Psoas muscle (tissue), 8 donors: ENCODE measurements around the gene CNNM1. TPM values are rescaled to one million over a fixed set of nuclear protein-coding genes. Genes with fewer than 3 reads are reported as not detected.

ENCODE experiments used
- ATAC-seq, 4 donors: fragments of 200-7000 bp; cut with Tn5 transposase; one replicate each; pipeline ENCODE4 v1.9.1; 2020; ENCODE audit warnings: moderate library complexity in 3 of 4, mild to moderate bottlenecking in 2 of 4
- DNase-seq, 2 donors: peaks; one replicate each; pipeline ENCODE4 v3.0.0-alpha.2; 2020
- H3K27ac ChIP-seq: fragments of 200-600 bp; one replicate; pipeline ENCODE4 v1.8.0; 2022
- H3K27me3 ChIP-seq, 3 donors: fragments of 200-600 bp in 1 of 3; one replicate each; pipeline versions ENCODE4 v1.6.1 to v1.8.0; 2013 to 2022; ENCODE audit warnings: low read length in 2 of 3, mild to moderate bottlenecking in 2 of 3, moderate library complexity in 1 of 3; ENCODE audit not compliant: insufficient read depth in 3 of 3
- H3K36me3 ChIP-seq, 2 donors: fragments of 200-600 bp in 1 of 2; one replicate each; pipeline versions ENCODE4 v1.6.1 to v1.8.0; 2013 to 2022; ENCODE audit warnings: low read depth in 1 of 2, mild to moderate bottlenecking in 1 of 2, moderate library complexity in 1 of 2; ENCODE audit not compliant: insufficient read depth in 1 of 2
- H3K4me1 ChIP-seq: fragments of 200-600 bp; one replicate; pipeline ENCODE4 v1.8.0; 2022
- H3K4me3 ChIP-seq: fragments of 200-600 bp; one replicate; pipeline ENCODE4 v1.8.0; 2022; ENCODE audit warnings: mild to moderate bottlenecking
- H3K9me3 ChIP-seq: fragments of 200-600 bp; one replicate; pipeline ENCODE4 v1.8.0; 2022
- CTCF ChIP-seq: fragments of 200-600 bp; IDR thresholded peaks from one replicate; pipeline ENCODE4 v1.8.0; 2022; ENCODE audit warnings: antibody characterized with exemption
- WGBS, 3 donors: extraction: QIAGEN DNeasy Blood & Tissue Kit; methylation state at CpG; one replicate each; pipeline versions ENCODE4 v1.1.6 to v1.1.7; 2013; 5-methylcytosine and 5-hydroxymethylcytosine counted together
- intact Hi-C, 2 donors: fragments of 100-400 bp; cut with DNase I; formaldehyde crosslinking; loops; one replicate each; pipeline versions ENCODE4 v1.11.0 to v1.14.2; 2022
- polyA plus RNA-seq, 3 donors: library from polyadenylated mRNA; stranded (reverse); fragments of 200-250 nt; gene quantifications; one replicate each; pipeline ENCODE4 v1.2.3, GENCODE V29; 2013
- total RNA-seq, 4 donors: library from RNA; stranded (reverse); fragmentation: NEBNext Ultra II Directional in 2 of 4; extraction: Animal tissue kit (Norgen Biotek cat#: 25700) in 2 of 4; gene quantifications; one replicate each; pipeline versions ENCODE4 v1.2.1 to v1.2.4, GENCODE V29; 2021 to 2023
- donor health status: healthy with polysubstance abuse.
- donor health status: DM: no; HTN: no; CAD: no; lungs with moderate emphysema.
- donor health status: Bipolar disorder and iron deficiency.
- donor health status: healthy.
- donor health status: DM: yes; HTN: yes; CAD: no.
- donor health status: DM: no; HTN: no; CAD: no.
- donor health status: DM: no; HTN: no; CAD: no.
- donor health status: DM: yes; HTN: yes; CAD: no.

Gene CNNM1
- total and polyA plus RNA-seq, 7 donors = 0.01 TPM; not detected in 6

- ATAC-seq = no peak
- intact Hi-C loops = no loop called here
- H3K27me3 ChIP-seq = peaks cover 0 to 3% (median 0%) of the 10 kb centered on the region in 3 donors
These were observed 45.8 kb downstream of the CNNM1 start for GRCh38 chr10:99374972-99375371.

DNA sequence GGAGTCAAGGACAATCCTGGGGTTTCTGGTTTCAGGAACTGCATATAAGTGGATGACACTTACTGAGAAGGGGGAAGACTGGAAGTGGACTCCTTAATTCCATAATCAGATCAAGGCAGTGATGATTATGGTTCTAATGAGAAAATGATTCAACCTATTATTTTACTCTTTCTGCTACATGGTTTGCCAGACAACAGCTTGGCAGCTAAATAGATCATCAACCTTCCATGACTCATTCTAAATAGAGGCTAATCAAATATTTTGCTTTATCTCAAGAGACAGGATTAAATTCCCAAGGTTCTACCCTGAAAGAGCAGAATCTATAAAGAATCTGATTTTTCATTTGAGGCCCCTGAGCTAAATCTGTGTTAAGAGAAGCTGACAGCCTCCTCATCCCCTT is 46.3 kb downstream of the CNNM1 start:
- H3K27me3 ChIP-seq = peaks cover 0 to 3% (median 0%) of the 10 kb centered on the region in 3 donors
- H3K4me1 ChIP-seq = no peaks in the 10 kb centered on the region
- DNase-seq (no peak), ATAC-seq (no peak)
- TF ChIP-seq CTCF = no peak
- no peaks in the 10 kb centered on the region for H3K9me3 ChIP-seq
- H3K36me3 ChIP-seq = no peaks in the 10 kb centered on the region
- no peak overlapping the region for H3K27ac ChIP-seq
- H3K4me3 ChIP-seq = no peak overlapping the region
- intact Hi-C loops = no loop called here

More at GRCh38 chr10:99374972-99375371, 45.8 kb downstream of the CNNM1 start:
- H3K4me3 ChIP-seq = no peak overlapping the region
- 59 to 64% (median 61%) methylated on average over 3 of the region's 3 CpGs for WGBS, 3 donors
- no peak for DNase-seq
- no peaks in the 10 kb centered on the region for H3K4me1 ChIP-seq
- H3K36me3 ChIP-seq = no peaks in the 10 kb centered on the region
- no peak overlapping the region for H3K27ac ChIP-seq
- no peaks in the 10 kb centered on the region for H3K9me3 ChIP-seq
- TF ChIP-seq CTCF = no peak

- intact Hi-C loops = no loop called here
- Histone ChIP-seq H3K4me1 (no peaks in the 10 kb centered on the region), H3K36me3 (no peaks in the 10 kb centered on the region), H3K4me3 (no peak overlapping the region), H3K9me3 (no peaks in the 10 kb centered on the region), H3K27ac (no peak overlapping the region), H3K27me3 (no peaks in the 10 kb centered on the region)
- TF ChIP-seq CTCF = no peak
- no peak for DNase-seq
- no peak for ATAC-seq
- 76 to 95% (median 79%) methylated on average over 1 of the region's 1 CpG for WGBS, 3 donors
These were observed 53.0 kb downstream of the CNNM1 start for GRCh38 chr10:99382176-99382575.

GRCh38 chr10:99387071-99387470 is 57.9 kb downstream of the CNNM1 start:
- H3K9me3 ChIP-seq = no peaks in the 10 kb centered on the region
- H3K36me3 ChIP-seq = no peaks in the 10 kb centered on the region
- TF ChIP-seq CTCF = no peak
- peaks cover 3% of the 10 kb centered on the region for H3K4me1 ChIP-seq
- DNase-seq (no peak), ATAC-seq (peak in 1 of 4 donors; percentile 12)
- no peak overlapping the region for H3K27ac ChIP-seq
- intact Hi-C loops = no loop called here
- H3K27me3 ChIP-seq = no peaks in the 10 kb centered on the region
- WGBS, 3 donors = 40 to 49% (median 42%) methylated on average over 4 of the region's 4 CpGs
- no peak overlapping the region for H3K4me3 ChIP-seq

- intact Hi-C loops = no loop called here
- H3K27ac ChIP-seq = no peak overlapping the region
- 81 to 84% (median 82%) methylated on average over 11 of the region's 11 CpGs for WGBS, 3 donors
- H3K27me3 ChIP-seq = no peaks in the 10 kb centered on the region
- DNase-seq (no peak), ATAC-seq (no peak)
- H3K4me3 ChIP-seq = no peak overlapping the region
- peaks cover 3% of the 10 kb centered on the region for H3K4me1 ChIP-seq
- H3K36me3 ChIP-seq = no peaks in the 10 kb centered on the region
- H3K9me3 ChIP-seq = no peaks in the 10 kb centered on the region
- no peak for TF ChIP-seq CTCF
These were observed 58.4 kb downstream of the CNNM1 start for GRCh38 chr10:99387541-99387940.
